ENCODE measurements around the gene TLR10. TPM values are rescaled to one million over a fixed set of nuclear protein-coding genes. Genes with fewer than 3 reads are reported as not detected.

The TLR10 gene
- total RNA-seq, 1 experiment from 2014 or later = not detected

GRCh38 chr4:38730830-38731646 is 51.8 kb downstream of the TLR10 start:
- Mint-ChIP-seq H3K4me1 (ENCODE audit: low read depth, unreplicated experiment) (peaks cover 25% of the 10 kb centered on the region), H3K27ac (ENCODE audit: unreplicated experiment) (no peak overlapping the region), H3K4me3 (ENCODE audit: low read depth, unreplicated experiment) (no peak overlapping the region), H3K9me3 (ENCODE audit: low read depth, unreplicated experiment) (peaks cover 5% of the 10 kb centered on the region), H3K36me3 (ENCODE audit: insufficient read depth, unreplicated experiment) (peaks cover 12% of the 10 kb centered on the region), H3K27me3 (ENCODE audit: unreplicated experiment) (no peaks in the 10 kb centered on the region)
- TF ChIP-seq CTCF (IDR thresholded peaks at IDR 0.05; ENCODE audit: unreplicated experiment) = peak; percentile 83
- intact Hi-C loops (cut with micrococcal nuclease; ENCODE audit: unreplicated experiment) = loop anchor here (1.0 kb wide), 3 partner anchors 412 to 669 kb away; no protein-coding TSS in a partner anchor
- CTCF ChIA-PET = interaction anchor here (1.0 to 1.5 kb wide), 5 partner anchors 60 to 662 kb away, joined by 3 to 14 read pairs (median 7); no protein-coding TSS in a partner anchor
- peak; percentile 85 for DNase-seq
- no TSS peak for BruUV-seq (replicated peaks)

- intact Hi-C loops (cut with micrococcal nuclease; ENCODE audit: unreplicated experiment) = no loop called here
- Mint-ChIP-seq H3K27me3 (ENCODE audit: unreplicated experiment) (no peaks in the 10 kb centered on the region), H3K9me3 (ENCODE audit: low read depth, unreplicated experiment) (peaks cover 5% of the 10 kb centered on the region), H3K4me3 (ENCODE audit: low read depth, unreplicated experiment) (no peak overlapping the region), H3K4me1 (ENCODE audit: low read depth, unreplicated experiment) (peaks cover 25% of the 10 kb centered on the region), H3K36me3 (ENCODE audit: insufficient read depth, unreplicated experiment) (peaks cover 12% of the 10 kb centered on the region), H3K27ac (ENCODE audit: unreplicated experiment) (no peak overlapping the region)
- DNase-seq = no peak
- BruUV-seq (replicated peaks) = no TSS peak
- CTCF ChIA-PET = interaction anchor here (1.3 to 1.5 kb wide), 3 partner anchors 60 to 551 kb away, joined by 3 to 11 read pairs (median 7); no protein-coding TSS in a partner anchor
- TF ChIP-seq CTCF (IDR thresholded peaks at IDR 0.05; ENCODE audit: unreplicated experiment) = no peak
Observed at GRCh38 chr4:38730493-38730829, 52.3 kb downstream of the TLR10 start.

GRCh38 chr4:38728631-38729141 is 54.1 kb downstream of the TLR10 start:
- H3K9me3 Mint-ChIP-seq (ENCODE audit: low read depth, unreplicated experiment) = peaks cover 2% of the 10 kb centered on the region
- CTCF ChIA-PET = interaction anchor here (0.8 to 2.4 kb wide), 12 partner anchors 10 to 659 kb away, joined by 3 to 15 read pairs (median 4); no protein-coding TSS in a partner anchor
- peaks cover 7% of the 10 kb centered on the region for H3K36me3 Mint-ChIP-seq (ENCODE audit: insufficient read depth, unreplicated experiment)
- peaks cover 36% of the 10 kb centered on the region for H3K4me1 Mint-ChIP-seq (ENCODE audit: low read depth, unreplicated experiment)
- H3K27me3 Mint-ChIP-seq (ENCODE audit: unreplicated experiment) = no peaks in the 10 kb centered on the region
- DNase-seq = peak; percentile 80
- intact Hi-C loops (cut with micrococcal nuclease; ENCODE audit: unreplicated experiment) = loop anchor here (2.0 to 5.0 kb wide), 6 partner anchors 44 to 651 kb away; no protein-coding TSS in a partner anchor
- no TSS peak for BruUV-seq (replicated peaks)
- H3K27ac Mint-ChIP-seq (ENCODE audit: unreplicated experiment) = peak overlapping the region; percentile 83
- TF ChIP-seq CTCF (IDR thresholded peaks at IDR 0.05; ENCODE audit: unreplicated experiment) = no peak
- H3K4me3 Mint-ChIP-seq (ENCODE audit: low read depth, unreplicated experiment) = no peak overlapping the region

GRCh38 chr4:38724475-38724808 is 58.3 kb downstream of the TLR10 start:
- Mint-ChIP-seq H3K4me3 (ENCODE audit: low read depth, unreplicated experiment) (no peak overlapping the region), H3K27ac (ENCODE audit: unreplicated experiment) (no peak overlapping the region), H3K36me3 (ENCODE audit: insufficient read depth, unreplicated experiment) (peaks cover 5% of the 10 kb centered on the region), H3K27me3 (ENCODE audit: unreplicated experiment) (no peaks in the 10 kb centered on the region), H3K9me3 (ENCODE audit: low read depth, unreplicated experiment) (no peaks in the 10 kb centered on the region), H3K4me1 (ENCODE audit: low read depth, unreplicated experiment) (peaks cover 25% of the 10 kb centered on the region)
- no peak for TF ChIP-seq CTCF (IDR thresholded peaks at IDR 0.05; ENCODE audit: unreplicated experiment)
- CTCF ChIA-PET = no interaction called here
- DNase-seq = no peak
- intact Hi-C loops (cut with micrococcal nuclease; ENCODE audit: unreplicated experiment) = no loop called here
- no TSS peak for BruUV-seq (replicated peaks)
